HG03521 (cell line): Measurements from ENCODE around the gene PTPRA.
"Not testable (repeated sequence)": the region's sequence is repeated elsewhere in the genome, so short reads cannot be mapped to it uniquely, and the experiment has no call there.

Experiments
- ATAC-seq: cut with Tn5 transposase; IDR thresholded peaks from one replicate; pipeline ENCODE4 v1.9.1; 2021; ENCODE audit warnings: mild to moderate bottlenecking, moderate library complexity; ENCODE audit not compliant: unreplicated experiment

The PTPRA gene

DNA sequence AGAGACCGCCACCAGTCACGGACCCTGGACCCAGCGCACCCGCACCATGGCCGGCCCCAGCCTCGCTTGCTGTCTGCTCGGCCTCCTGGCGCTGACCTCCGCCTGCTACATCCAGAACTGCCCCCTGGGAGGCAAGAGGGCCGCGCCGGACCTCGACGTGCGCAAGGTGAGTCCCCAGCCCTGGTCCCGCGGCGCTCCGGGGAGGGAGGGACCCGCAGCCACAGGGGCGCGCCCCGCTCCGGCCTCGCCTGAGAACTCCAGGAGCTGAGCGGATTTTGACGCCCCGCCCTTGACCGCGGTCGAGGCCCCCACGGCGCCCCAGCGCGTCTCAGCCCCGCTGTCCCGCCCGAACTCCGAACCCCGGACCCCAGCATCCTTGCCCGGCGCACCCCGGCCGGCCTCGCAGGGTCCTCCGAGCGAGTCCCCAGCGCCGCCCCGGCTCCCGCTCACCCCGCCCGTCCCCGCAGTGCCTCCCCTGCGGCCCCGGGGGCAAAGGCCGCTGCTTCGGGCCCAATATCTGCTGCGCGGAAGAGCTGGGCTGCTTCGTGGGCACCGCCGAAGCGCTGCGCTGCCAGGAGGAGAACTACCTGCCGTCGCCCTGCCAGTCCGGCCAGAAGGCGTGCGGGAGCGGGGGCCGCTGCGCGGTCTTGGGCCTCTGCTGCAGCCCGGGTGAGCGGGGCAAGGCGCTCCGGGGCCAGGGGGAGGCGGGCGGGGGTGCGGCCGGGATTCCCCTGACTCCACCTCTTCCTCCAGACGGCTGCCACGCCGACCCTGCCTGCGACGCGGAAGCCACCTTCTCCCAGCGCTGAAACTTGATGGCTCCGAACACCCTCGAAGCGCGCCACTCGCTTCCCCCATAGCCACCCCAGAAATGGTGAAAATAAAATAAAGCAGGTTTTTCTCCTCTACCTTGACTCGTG, 198.6 kb downstream of the PTPRA start, which contains the start of gene OXT:
TSS of gene OXT (plus strand) at position 11 of the 920 bp plus-strand sequence. CDS start at position 47, 36 bp downstream.
- ATAC-seq = no peak

- no peak for ATAC-seq
These were observed 199.4 kb downstream of the PTPRA start for GRCh38 chr20:3072530-3073250.

DNA sequence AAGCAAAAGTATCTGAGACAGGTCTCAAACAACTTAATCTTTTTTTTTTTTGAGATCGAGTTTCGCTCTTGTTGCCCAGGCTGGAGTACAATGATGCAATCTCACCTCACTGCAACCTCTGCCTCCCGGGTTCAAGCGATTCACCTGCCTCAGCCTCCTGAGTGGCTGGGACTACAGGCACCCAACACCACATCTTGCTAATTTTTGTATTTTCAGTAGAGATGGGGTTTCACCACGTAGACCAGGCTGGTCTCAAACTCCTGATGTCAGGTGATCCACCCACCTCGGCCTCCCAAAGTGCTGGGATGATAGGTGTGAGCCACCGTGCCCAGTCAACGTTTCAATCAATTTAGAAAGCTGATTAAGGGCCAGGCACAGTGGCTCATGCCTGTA, 200.0 kb downstream of the PTPRA start:
- ATAC-seq = not testable (repeated sequence)

GRCh38 chr20:3074812-3075211, 201.5 kb downstream of the PTPRA start:
- no peak for ATAC-seq

- not testable (repeated sequence) for ATAC-seq
These were observed 202.0 kb downstream of the PTPRA start for GRCh38 chr20:3075315-3075714.

GRCh38 chr20:3077618-3078134, 204.4 kb downstream of the PTPRA start:
- no peak for ATAC-seq

DNA sequence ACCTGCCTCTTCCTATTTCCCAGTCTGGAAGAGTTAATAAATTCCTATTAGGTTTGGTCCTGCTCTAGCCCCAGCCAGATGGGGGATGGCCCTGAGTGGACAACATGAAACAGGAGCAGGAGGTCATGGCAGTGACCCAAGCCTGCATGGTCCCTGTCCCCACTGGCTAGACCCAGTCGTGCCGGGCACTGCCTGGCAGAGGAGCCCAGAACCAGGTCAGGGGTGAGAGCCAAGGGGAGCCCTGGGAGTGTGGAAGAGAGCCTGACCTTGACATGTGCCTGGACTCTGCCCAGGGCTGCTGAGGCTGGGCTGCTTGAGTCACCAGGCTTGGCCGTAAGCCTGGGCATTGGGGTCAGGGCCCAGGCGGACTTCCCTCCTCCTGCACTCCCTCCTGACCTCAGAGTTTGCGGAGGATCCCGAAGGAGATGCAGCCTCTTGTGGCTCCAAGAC, 207.7 kb downstream of the PTPRA start:
- ATAC-seq = no peak

DNA sequence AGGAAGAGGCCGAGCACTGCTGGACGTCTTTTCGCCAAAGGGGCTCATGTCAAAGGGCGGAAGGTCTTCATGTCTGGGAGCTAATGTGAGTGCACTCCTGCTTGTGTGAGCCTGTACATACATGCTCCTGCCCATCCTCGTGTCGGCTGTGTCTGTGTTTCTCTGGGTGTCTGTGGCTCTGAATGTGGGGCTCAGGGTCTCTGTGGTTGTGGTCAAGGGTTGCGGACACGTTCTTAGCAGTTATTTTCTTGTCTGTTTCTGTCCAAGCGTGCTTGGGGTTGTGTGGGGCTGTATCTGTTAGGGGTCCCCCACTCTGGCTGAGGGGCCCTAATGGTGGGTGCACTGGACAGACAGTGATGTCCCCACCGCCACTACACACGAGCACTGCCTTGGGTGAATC, 208.4 kb downstream of the PTPRA start:
- ATAC-seq = no peak

DNA sequence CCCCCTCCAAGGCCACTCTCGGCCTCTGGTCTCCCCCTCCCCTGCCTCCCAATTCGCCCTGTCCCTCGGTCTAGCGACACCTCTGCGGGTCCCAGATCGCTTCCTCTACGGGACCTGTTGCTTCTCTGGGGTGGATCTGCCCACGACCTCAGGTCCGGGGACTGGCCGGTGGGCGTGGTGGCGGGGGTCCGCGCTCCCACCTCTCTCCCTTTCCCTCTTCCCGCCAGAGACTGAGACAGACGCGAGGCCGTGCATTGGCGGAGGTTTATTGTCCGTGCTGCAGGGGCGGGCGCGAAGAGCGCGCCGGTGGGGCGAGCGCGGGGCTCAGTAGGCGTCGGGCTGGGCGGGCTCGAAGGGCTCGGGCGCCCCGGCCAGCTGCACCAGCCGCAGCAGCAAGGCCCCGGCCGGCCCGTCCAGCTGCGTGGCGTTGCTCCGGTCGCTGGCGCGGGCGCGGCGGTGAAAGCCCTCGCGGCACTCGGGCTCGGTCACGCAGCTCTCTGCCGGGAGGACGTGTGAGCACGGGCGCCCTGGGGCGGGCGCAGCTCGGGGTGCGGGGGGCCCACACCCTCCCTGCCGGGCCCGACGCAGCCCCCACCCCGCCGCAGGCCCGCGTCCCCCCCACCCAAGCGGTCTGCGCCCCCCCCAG, 209.1 kb downstream of the PTPRA start:
- no peak for ATAC-seq

DNA sequence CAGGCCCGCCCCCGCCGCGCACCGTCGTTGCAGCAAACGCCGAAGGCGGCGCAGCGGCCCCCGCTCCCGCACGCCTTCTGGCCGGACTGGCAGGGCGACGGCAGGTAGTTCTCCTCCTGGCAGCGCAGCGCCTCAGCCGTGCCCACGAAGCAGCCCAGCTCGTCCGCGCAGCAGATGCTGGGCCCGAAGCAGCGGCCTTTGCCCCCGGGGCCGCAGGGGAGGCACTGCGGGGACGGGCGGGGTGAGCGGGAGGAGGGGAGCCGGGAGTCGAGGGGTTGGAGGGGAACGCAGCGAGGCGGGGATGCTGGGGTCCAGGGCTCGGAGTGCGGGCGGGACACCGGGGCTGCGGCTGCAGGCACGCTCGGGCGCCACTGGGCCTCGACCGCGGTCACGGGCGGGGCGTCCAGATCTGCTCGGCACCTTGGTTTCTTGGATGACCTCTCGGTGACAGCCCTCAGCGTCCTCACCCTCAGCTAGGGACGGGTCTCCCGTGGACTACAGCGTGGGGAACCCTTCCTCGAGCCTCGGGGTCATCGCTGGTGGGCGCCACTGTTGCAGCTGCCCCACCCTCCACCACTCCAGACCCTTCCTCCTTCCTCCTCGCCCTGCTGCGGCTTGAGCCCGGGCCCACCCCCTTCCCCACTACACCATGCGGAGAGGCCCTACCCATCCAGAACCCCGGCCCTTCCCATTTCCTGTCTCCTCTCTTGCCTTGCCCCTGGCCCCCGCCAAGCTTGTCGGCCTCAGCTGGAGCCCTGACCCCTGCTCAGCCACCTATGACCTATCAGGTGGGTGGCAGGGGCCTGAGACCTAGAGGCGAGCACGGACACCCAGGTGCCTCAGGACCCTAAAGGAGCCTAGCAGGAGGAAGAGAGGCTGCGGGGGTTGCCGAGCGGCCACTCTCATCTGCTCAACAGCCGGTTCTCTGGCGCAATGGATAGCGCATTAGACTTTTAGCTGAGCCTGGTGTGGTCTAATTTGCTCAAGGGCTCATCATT, 210.0 kb downstream of the PTPRA start:
- ATAC-seq = no peak

DNA sequence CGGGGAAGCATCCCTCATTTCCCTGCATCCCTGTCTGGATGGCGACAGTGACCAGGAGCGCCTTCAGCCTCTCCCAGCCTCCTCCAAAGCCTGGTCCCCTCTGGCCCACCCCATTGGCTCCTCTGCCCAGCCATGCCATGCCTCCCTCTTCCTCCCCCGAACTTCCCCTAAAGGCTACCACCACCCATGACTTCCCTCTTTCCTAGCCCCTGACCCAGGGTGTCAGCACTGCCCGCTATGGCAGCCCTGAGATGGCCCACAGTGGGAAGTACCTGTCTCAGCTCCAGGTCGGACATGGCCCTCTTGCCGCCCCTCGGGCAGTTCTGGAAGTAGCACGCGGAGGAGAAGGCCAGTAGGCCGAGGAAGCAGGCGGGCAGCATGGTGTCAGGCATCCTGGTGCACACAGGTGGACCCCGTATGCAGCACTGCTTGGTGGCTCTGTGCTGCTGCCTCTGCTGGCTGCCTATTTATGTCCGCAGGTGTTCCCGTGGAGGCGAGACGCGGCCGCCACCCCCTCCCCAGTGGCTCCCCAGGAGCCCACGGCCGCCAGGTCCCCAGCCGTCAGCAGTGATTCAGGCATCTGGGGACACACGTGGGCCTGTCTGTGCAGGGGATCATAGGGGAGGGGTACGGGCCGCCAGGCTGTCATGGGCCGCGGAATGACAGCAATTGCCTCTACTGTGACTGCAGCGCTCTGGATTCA, 211.2 kb downstream of the PTPRA start, which contains the start of gene AVP:
TSS of gene AVP (minus strand) at position 442 of the 703 bp plus-strand sequence. CDS start at position 392, 50 bp downstream.
- no peak for ATAC-seq

DNA sequence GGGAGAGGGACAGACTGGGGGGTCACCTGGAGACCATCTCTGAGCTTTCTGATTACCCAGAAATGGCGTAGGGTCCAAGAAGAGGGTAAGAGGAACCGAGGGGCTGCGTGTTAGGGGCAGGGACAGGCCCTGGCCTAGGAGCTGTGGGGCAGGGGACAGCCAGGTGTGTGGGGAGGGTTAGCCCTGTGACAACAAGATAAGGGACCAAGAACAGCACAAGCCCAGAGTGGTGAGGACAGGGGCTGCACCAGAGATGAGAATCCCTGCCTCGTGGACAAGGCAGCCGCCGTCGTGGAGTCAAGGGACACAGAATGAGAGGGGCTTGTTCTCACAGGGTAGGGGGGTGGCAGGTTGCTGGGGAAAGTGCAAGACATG, 211.7 kb downstream of the PTPRA start:
- ATAC-seq = no peak

DNA sequence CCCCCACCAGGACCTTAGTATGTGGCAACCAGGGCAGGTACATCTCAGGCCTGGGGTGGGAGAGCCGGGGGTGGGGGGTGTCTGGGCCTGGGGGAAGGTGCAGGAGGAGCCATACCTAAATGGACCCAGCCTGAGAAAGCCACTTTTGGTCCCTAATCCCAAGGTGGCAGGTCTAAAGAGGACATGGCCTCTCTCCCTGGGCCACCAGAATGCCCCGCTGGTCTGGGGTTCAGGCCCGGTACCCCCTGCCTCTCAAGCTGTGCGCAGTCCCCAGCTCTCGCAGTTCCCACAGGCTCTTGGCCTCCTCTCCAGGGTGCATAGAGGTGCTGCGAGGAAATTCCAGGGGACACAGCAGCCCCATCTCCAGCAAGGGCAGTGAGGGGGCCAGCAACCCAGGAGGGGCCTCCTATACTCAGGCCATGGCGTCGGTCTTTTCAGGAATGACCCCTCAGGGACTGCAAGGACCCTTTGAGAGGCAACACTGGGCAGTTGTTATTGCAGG, 212.3 kb downstream of the PTPRA start:
- ATAC-seq = no peak

DNA sequence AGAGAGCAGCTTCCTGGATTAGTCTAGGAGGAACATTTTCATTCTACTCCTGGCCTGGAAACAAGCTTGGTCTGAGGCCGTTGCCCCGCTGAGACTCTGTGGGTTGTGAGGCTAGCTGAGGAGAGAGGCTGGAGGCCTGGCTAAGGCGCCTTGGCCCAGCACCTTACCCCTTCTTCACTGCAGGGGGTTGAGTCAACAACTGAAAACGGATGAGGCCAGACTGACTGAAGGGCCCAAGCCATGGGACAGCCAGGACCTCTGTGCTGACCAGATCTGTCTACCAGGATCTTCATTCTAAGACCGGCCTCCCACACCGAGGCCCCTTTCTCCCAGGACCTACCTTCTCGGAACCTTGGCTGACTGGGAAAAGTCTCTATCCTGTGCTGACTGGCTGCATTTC, 214.8 kb downstream of the PTPRA start:
- no peak for ATAC-seq
